T-cell (primary cell): ENCODE results near the gene PRMT5. TPM values are rescaled to one million over a fixed set of nuclear protein-coding genes. Genes with fewer than 3 reads are reported as not detected.

Experiments
- ATAC-seq, 4 experiments: fragments of 200-7000 bp in 3 of 4; fragments of 150-1000 bp in 1 of 4; cut with Tn5 transposase; replicated peaks in 1 of 4; 1 replicate in 3 of 4; 2 replicates in 1 of 4; pipeline ENCODE4 v1.10.0; 2021; ENCODE audit warnings: moderate library complexity in 3 of 4, mild to moderate bottlenecking in 2 of 4, moderate number of reproducible peaks in 1 of 4
- CTCF ChIA-PET, 2 donors: fragments of 300-600 bp; sonication (Branson Sonifier 250); formaldehyde crosslinking; loops; one replicate each; lab custom pipeline; 2022; ENCODE audit warnings: antibody characterized with exemption in 2 of 2; lab: Charles Lee
- POLR2A ChIA-PET, 2 donors: fragments of 300-600 bp; sonication (Branson Sonifier 250); formaldehyde crosslinking; loops; one replicate each; lab custom pipeline; 2022; ENCODE audit warnings: antibody characterized with exemption in 2 of 2; lab: Charles Lee
- DNase-seq, 35 experiments: peaks; one replicate each; pipeline versions ENCODE4 v3.0.0 to v3.0.0-alpha.2; 2013 to 2023
- H3K27ac ChIP-seq: one replicate; pipeline ENCODE4 v1.5.1; 2013; ENCODE audit warnings: low read length
- H3K27me3 ChIP-seq, 2 experiments: replicated peaks in 1 of 2; 1 replicate in 1 of 2; 2 replicates in 1 of 2; pipeline versions ENCODE4 v1.6.1 to v1.7.0; 2013; ENCODE audit warnings: low read length in 1 of 2, mixed read lengths in 1 of 2; ENCODE audit not compliant: control insufficient read depth in 2 of 2, insufficient read depth in 2 of 2; ENCODE audit errors: extremely low read depth in 1 of 2
- H3K36me3 ChIP-seq, 2 donors: 1 replicate in 1 of 2; 2 replicates in 1 of 2; pipeline versions ENCODE4 v1.6.1 to v1.7.0; 2013; ENCODE audit warnings: low read length in 1 of 2; ENCODE audit not compliant: control insufficient read depth in 2 of 2, insufficient read depth in 1 of 2; ENCODE audit errors: extremely low read depth in 1 of 2
- H3K4me1 ChIP-seq, 2 experiments: 1 replicate in 1 of 2; 2 replicates in 1 of 2; pipeline versions ENCODE4 v1.6.1 to v1.7.0; 2013; ENCODE audit warnings: low read length in 2 of 2, mixed read lengths in 1 of 2; ENCODE audit not compliant: insufficient read depth in 2 of 2, control insufficient read depth in 1 of 2; ENCODE audit errors: extremely low read depth in 1 of 2
- H3K4me3 ChIP-seq, 2 donors: 1 replicate in 1 of 2; 2 replicates in 1 of 2; pipeline versions ENCODE4 v1.5.1 to v1.7.0; 2013; ENCODE audit warnings: mild to moderate bottlenecking in 2 of 2, low read length in 1 of 2, moderate library complexity in 1 of 2; ENCODE audit not compliant: control insufficient read depth in 1 of 2; ENCODE audit errors: extremely low read depth in 1 of 2
- H3K9me3 ChIP-seq: 2 replicates; pipeline ENCODE4 v1.7.0; 2013
- H3K27ac Mint-ChIP-seq, 2 donors: one replicate each; pipeline ENCODE4 v1.8.0; 2020 to 2021; ENCODE audit warnings: mild to moderate bottlenecking in 2 of 2, mixed read lengths in 2 of 2
- H3K27me3 Mint-ChIP-seq, 2 donors: one replicate each; pipeline ENCODE4 v1.8.0; 2021 to 2022; ENCODE audit warnings: mixed read lengths in 2 of 2
- H3K36me3 Mint-ChIP-seq: one replicate; pipeline ENCODE4 v1.8.0; 2021; ENCODE audit warnings: mixed read lengths
- H3K4me1 Mint-ChIP-seq, 3 donors: one replicate each; pipeline ENCODE4 v1.8.0; 2020 to 2022; ENCODE audit warnings: mixed read lengths in 3 of 3, mild to moderate bottlenecking in 1 of 3
- H3K4me3 Mint-ChIP-seq, 3 donors: one replicate each; pipeline ENCODE4 v1.8.0; 2020 to 2022; ENCODE audit warnings: mild to moderate bottlenecking in 3 of 3, mixed read lengths in 3 of 3, moderate library complexity in 3 of 3
- H3K9me3 Mint-ChIP-seq, 3 donors: one replicate each; pipeline ENCODE4 v1.8.0; 2020 to 2022; ENCODE audit warnings: mixed read lengths in 3 of 3
- WGBS: methylation state at CpG from one replicate; pipeline ENCODE4 v1.1.5; 2013; ENCODE audit warnings: missing lambda C conversion rate; ENCODE audit not compliant: insufficient coverage; 5-methylcytosine and 5-hydroxymethylcytosine counted together
- total RNA-seq, 35 experiments: library from RNA in 6 of 35; stranded (reverse) in 6 of 35; fragments of 120-200 nt in 1 of 35; gene quantifications; one replicate each; pipeline versions ENCODE4 v1.2.1 to v1.2.4 and lab custom pipeline; 2013 to 2026

Gene PRMT5
- total RNA-seq, 5 donors from 2014 or later (not counting 1 experiment from before 2014, with no cell fraction given) = 17.7 to 45.3 (median 37.5) TPM

DNA sequence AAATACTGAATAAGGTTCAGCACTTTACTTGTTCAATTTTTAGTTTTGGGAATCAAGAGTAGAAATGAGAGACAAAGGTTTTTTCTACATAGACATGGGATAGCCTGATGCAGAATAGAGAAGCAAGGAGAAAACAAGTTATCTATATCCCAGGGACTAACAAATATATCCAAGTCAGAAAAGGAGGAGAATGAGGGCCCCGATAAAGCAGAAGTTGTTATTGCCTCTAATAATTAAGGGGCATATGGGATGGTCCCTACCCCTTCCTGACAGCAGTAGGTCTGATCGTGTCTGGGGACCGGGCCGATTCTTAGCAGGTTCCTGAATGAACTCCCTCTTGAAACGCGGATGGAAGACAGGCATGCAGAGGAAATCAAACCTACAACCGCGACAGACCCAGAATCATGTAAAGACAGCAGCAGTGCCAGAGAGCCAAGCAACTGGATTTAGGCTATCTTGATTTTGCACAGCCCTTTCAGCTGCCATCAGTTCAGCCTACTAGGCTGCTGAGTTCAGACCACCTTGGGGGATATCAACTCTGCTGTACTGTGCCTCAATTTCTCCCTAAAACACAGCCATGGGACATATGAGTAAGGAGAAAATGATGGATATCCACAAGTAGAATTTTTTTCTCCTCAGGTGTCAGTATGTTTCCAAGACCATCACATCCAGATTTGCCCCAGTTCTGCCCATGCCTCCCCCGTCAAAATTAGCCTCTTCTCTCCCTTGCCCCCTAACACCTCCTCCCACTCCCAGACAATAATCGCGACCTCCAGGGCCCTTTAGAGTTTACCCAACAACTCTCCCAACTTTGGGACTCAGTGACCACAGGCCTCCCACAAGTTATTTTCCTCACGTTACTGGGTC, 706 bp downstream of the PRMT5 start:
- Mint-ChIP-seq H3K4me3 (no peak overlapping the region), H3K9me3 (no peaks in the 10 kb centered on the region), H3K27ac (no peak overlapping the region), H3K4me1 (peaks cover 5 to 19% (median 11%) of the 10 kb centered on the region in 3 donors), H3K27me3 (no peaks in the 10 kb centered on the region), H3K36me3 (peaks cover 26% of the 10 kb centered on the region)
- WGBS = 6% methylated on average over 11 of the region's 12 CpGs
- Histone ChIP-seq H3K9me3 (no peaks in the 10 kb centered on the region), H3K27me3 (no peaks in the 10 kb centered on the region), H3K27ac (peak overlapping the region; percentile 89), H3K4me1 (peaks cover 9 to 20% of the 10 kb centered on the region in 2 experiments), H3K4me3 (peak overlapping the region; percentile 97 to 99), H3K36me3 (peaks cover 5 to 24% of the 10 kb centered on the region in 2 donors)
- DNase-seq (peak in 1 of 35 experiments; percentile 27), ATAC-seq (no peak)
- ChIA-PET POLR2A (interaction anchor here (0.6 to 4.4 kb wide), 6 partner anchors 9 to 339 kb away, joined by 3 to 48 read pairs (median 4); partner anchors contain the start of genes RBM23 (in 2 of the 2) and DAD1 (in 1 of the 2)), CTCF (interaction anchor here (0.6 to 3.5 kb wide), 24 partner anchors 9 to 392 kb away, joined by 3 to 50 read pairs (median 4); partner anchors contain the start of genes ACIN1 (in 1 of the 2), AJUBA (in 1 of the 2), C14orf119 (in 1 of the 2) and CDH24 (in 1 of the 2))

DNA sequence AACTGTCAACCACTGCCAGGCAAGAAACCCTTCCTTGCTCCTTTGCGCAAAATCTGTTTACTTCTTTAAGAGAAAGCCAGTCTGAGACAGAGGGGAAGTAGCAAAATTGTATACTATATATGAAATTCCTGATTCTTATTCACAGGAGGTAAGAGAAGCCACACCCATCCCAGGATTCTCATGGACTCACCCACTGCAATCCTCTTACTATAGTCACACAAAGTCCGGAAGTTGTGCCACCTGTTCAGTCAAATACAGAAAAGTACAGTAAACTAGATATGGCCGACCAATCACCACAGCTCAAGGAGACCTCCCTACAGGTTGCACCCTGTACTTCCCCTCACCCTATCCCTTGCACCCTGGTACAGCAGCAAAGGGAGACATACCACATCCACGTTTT, 2.9 kb downstream of the PRMT5 start:
- H3K4me1 Mint-ChIP-seq = peaks cover 5 to 13% (median 5%) of the 10 kb centered on the region in 3 donors
- WGBS = 88% methylated on average over 2 of the region's 4 CpGs
- Histone ChIP-seq H3K9me3 (no peaks in the 10 kb centered on the region), H3K27me3 (no peaks in the 10 kb centered on the region), H3K4me3 (no peak overlapping the region), H3K4me1 (peaks cover 9 to 20% of the 10 kb centered on the region in 2 experiments), H3K36me3 (peaks cover 5 to 37% of the 10 kb centered on the region in 2 donors), H3K27ac (no peak overlapping the region)
- no peak for ATAC-seq
- no peaks in the 10 kb centered on the region for H3K9me3 Mint-ChIP-seq
- no peaks in the 10 kb centered on the region for H3K27me3 Mint-ChIP-seq
- no peak for DNase-seq
- H3K36me3 Mint-ChIP-seq = peaks cover 41% of the 10 kb centered on the region
- POLR2A ChIA-PET = no interaction called here
- H3K4me3 Mint-ChIP-seq = peak overlapping the region in 1 of 3 donors; percentile 3
- H3K27ac Mint-ChIP-seq = no peak overlapping the region
- CTCF ChIA-PET = no interaction called here

DNA sequence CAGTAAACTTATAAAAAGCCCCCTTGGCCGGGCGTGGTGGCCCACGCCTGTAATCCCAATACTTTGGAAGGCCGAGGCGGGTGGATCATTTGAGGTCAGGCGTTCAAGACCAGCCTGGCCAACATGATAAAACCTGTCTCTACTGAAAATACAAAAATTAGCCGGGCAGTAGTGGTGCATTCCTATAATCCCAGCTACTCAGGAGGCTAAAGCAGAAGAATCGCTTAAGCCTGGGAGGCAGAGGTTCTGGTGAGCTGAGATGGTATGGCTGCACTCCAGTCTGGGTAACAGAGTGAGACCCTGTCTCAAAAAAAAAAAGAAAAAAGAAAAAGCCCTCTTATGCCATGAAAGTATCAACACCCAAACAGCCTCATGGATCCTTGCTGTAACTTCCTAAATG, 3.7 kb downstream of the PRMT5 start:
- peaks cover 46% of the 10 kb centered on the region for H3K36me3 Mint-ChIP-seq
- WGBS = no CpG with 5 or more reads among the region's 8 CpGs
- ChIA-PET CTCF (interaction anchor here in 1 of 2 donors (0.7 kb wide), 1 partner anchor 98 kb away, joined by 5 read pairs; no protein-coding TSS in a partner anchor), POLR2A (no interaction called here)
- H3K4me3 Mint-ChIP-seq = no peak overlapping the region
- ATAC-seq (no peak), DNase-seq (no peak)
- peaks cover 9 to 15% of the 10 kb centered on the region in 2 experiments for H3K4me1 ChIP-seq
- H3K4me3 ChIP-seq = no peak overlapping the region
- no peaks in the 10 kb centered on the region for H3K27me3 ChIP-seq
- H3K27ac ChIP-seq = no peak overlapping the region
- H3K27ac Mint-ChIP-seq = no peak overlapping the region
- H3K9me3 Mint-ChIP-seq = no peaks in the 10 kb centered on the region
- no peaks in the 10 kb centered on the region for H3K27me3 Mint-ChIP-seq
- peaks cover 9 to 45% of the 10 kb centered on the region in 2 donors for H3K36me3 ChIP-seq
- H3K4me1 Mint-ChIP-seq = peaks cover 5 to 13% (median 5%) of the 10 kb centered on the region in 3 donors
- no peaks in the 10 kb centered on the region for H3K9me3 ChIP-seq

DNA sequence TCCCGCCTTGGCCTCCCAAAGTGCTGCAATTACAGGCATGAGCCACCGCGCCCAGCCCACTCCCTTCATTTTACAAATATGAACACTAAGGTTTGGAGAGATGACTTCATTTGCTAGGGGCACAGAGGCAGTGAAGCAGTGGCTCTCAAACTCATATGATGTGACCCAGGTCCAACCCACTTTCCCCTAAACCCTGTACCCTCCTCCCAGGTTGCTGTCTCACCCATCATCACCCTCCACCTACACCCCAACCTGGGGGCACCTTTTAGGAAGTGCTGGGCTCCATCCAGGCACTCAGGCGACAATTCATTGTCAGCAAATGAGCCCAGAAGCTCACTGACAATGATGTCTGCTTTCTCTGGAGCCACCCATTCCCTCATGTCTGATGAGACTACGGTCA, 5.4 kb downstream of the PRMT5 start:
- WGBS = 100% methylated on average over 1 of the region's 5 CpGs
- peaks cover 0 to 3% of the 10 kb centered on the region in 2 donors for H3K27me3 Mint-ChIP-seq
- peaks cover 49% of the 10 kb centered on the region for H3K36me3 Mint-ChIP-seq
- Histone ChIP-seq H3K27ac (no peak overlapping the region), H3K4me3 (no peak overlapping the region), H3K27me3 (no peaks in the 10 kb centered on the region), H3K4me1 (peaks cover 7 to 11% of the 10 kb centered on the region in 2 experiments), H3K9me3 (no peaks in the 10 kb centered on the region), H3K36me3 (peaks cover 10 to 49% of the 10 kb centered on the region in 2 donors)
- no peak for DNase-seq
- H3K9me3 Mint-ChIP-seq = no peaks in the 10 kb centered on the region
- ATAC-seq = no peak
- H3K4me1 Mint-ChIP-seq = peaks cover 14 to 27% (median 16%) of the 10 kb centered on the region in 3 donors
- POLR2A ChIA-PET = no interaction called here
- no peak overlapping the region for H3K4me3 Mint-ChIP-seq
- CTCF ChIA-PET = interaction anchor here in 1 of 2 donors (0.6 kb wide), 1 partner anchor 145 kb away, joined by 3 read pairs; no protein-coding TSS in a partner anchor
- H3K27ac Mint-ChIP-seq = no peak overlapping the region

DNA sequence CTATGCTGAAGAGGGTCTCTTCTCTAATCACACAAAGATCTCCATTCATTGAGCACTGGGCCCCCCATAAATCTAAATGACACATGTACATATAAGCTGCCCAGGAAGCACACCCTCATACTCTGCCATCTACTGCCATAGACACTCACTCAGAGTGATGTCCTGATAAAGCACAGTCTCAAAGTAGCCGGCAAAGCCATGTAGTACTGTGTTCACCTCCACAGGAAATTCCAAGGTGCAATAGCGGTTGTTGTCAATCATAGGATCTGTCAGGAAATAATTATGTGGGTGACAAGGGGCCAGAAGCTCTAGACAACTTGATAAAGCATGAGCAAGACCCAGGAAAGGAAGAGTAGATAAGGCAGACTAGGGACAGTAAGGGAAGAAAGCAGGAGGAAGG, 6.9 kb downstream of the PRMT5 start:
- no peaks in the 10 kb centered on the region for H3K27me3 ChIP-seq
- H3K9me3 ChIP-seq = no peaks in the 10 kb centered on the region
- peaks cover 3 to 16% of the 10 kb centered on the region in 2 experiments for H3K4me1 ChIP-seq
- H3K4me3 ChIP-seq = no peak overlapping the region
- H3K36me3 Mint-ChIP-seq = peaks cover 51% of the 10 kb centered on the region
- peaks cover 0 to 4% of the 10 kb centered on the region in 2 donors for H3K27me3 Mint-ChIP-seq
- H3K9me3 Mint-ChIP-seq = no peaks in the 10 kb centered on the region
- no peak overlapping the region for H3K4me3 Mint-ChIP-seq
- WGBS = 86% methylated on average over 1 of the region's 2 CpGs
- H3K27ac ChIP-seq = no peak overlapping the region
- peaks cover 25 to 36% (median 25%) of the 10 kb centered on the region in 3 donors for H3K4me1 Mint-ChIP-seq
- peaks cover 10 to 49% of the 10 kb centered on the region in 2 donors for H3K36me3 ChIP-seq
- H3K27ac Mint-ChIP-seq = no peak overlapping the region
- ATAC-seq (no peak), DNase-seq (no peak)
- CTCF ChIA-PET = no interaction called here
- POLR2A ChIA-PET = no interaction called here

DNA sequence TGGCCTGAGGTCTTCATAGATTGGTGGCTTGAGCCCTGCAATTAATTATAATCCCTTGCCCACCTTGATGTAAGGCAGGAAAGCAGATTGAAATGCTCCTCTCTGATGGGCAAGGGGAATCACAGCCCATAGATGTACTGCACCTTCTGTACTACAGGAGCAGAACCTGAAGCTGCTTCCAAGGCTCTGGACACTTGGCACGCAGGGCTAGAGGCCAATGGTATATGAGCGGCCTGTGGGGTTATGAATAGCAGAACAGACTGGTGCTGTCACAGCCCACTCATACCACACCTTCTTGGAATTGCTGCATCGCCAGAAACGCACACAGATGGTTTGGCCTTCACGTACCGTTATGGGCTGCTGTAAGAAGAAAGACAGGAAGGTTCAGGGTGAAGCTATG, 8.5 kb downstream of the PRMT5 start:
- Histone ChIP-seq H3K27ac (no peak overlapping the region), H3K9me3 (no peaks in the 10 kb centered on the region), H3K27me3 (no peaks in the 10 kb centered on the region), H3K4me3 (no peak overlapping the region), H3K36me3 (peaks cover 10 to 40% of the 10 kb centered on the region in 2 donors), H3K4me1 (peaks cover 6 to 27% of the 10 kb centered on the region in 2 experiments)
- H3K27me3 Mint-ChIP-seq = peaks cover 0 to 4% of the 10 kb centered on the region in 2 donors
- peaks cover 38 to 40% (median 40%) of the 10 kb centered on the region in 3 donors for H3K4me1 Mint-ChIP-seq
- DNase-seq (no peak), ATAC-seq (no peak)
- no peak overlapping the region for H3K4me3 Mint-ChIP-seq
- POLR2A ChIA-PET = interaction anchor here (0.6 to 2.1 kb wide), 2 partner anchors 32 to 80 kb away, joined by 4 to 6 read pairs; no protein-coding TSS in a partner anchor
- no CpG with 5 or more reads among the region's 6 CpGs for WGBS
- no peak overlapping the region for H3K27ac Mint-ChIP-seq
- CTCF ChIA-PET = interaction anchor here (0.6 to 4.5 kb wide), 5 partner anchors 9 to 175 kb away, joined by 3 to 50 read pairs (median 3); partner anchors contain the start of genes ACIN1 (in 1 of the 2), C14orf119 (in 1 of the 2) and PRMT5 (in 1 of the 2)
- peaks cover 43% of the 10 kb centered on the region for H3K36me3 Mint-ChIP-seq
- H3K9me3 Mint-ChIP-seq = no peaks in the 10 kb centered on the region
